Hippocampal formation (tissue), 2 donors: Measurements from ENCODE around the gene TPST2.
A peak's percentile ranks its signal among the peaks of the same experiment; 100 is the strongest.

Source experiments
- DNase-seq, 2 donors: peaks; one replicate each; lab custom pipeline; 2025; lab: John Stamatoyannopoulos, UW

Gene TPST2

GRCh38 chr22:26555478-26555877 is 34.5 kb downstream of the TPST2 start:
- no peak for DNase-seq

- no peak for DNase-seq
Measured at GRCh38 chr22:26554956-26555355, 35.0 kb downstream of the TPST2 start.

- DNase-seq: no peak
Measured at GRCh38 chr22:26553056-26553752, 36.7 kb downstream of the TPST2 start.

- no peak for DNase-seq
Measured at GRCh38 chr22:26552466-26552865, 37.5 kb downstream of the TPST2 start.

GRCh38 chr22:26551568-26551967 is 38.4 kb downstream of the TPST2 start:
- DNase-seq: no peak

- DNase-seq: peak in 1 of 2 donors; percentile 19
Measured at GRCh38 chr22:26550498-26551033, 39.4 kb downstream of the TPST2 start.

- DNase-seq: no peak
Measured at GRCh38 chr22:26549902-26550497, 39.9 kb downstream of the TPST2 start.

GRCh38 chr22:26548984-26549383 is 40.9 kb downstream of the TPST2 start:
- DNase-seq: no peak

- no peak for DNase-seq
Measured at GRCh38 chr22:26548303-26548702, 41.6 kb downstream of the TPST2 start.

GRCh38 chr22:26547837-26548236 is 42.1 kb downstream of the TPST2 start:
- DNase-seq: no peak

GRCh38 chr22:26547426-26547825 is 42.5 kb downstream of the TPST2 start:
- DNase-seq: no peak

GRCh38 chr22:26546282-26546681 is 43.6 kb downstream of the TPST2 start:
- no peak for DNase-seq

- no peak for DNase-seq
Measured at GRCh38 chr22:26545827-26546226, 44.1 kb downstream of the TPST2 start.

GRCh38 chr22:26545385-26545784 is 44.5 kb downstream of the TPST2 start:
- DNase-seq: no peak

GRCh38 chr22:26544489-26544888 is 45.4 kb downstream of the TPST2 start:
- DNase-seq: no peak

GRCh38 chr22:26542831-26543230 is 47.1 kb downstream of the TPST2 start:
- DNase-seq: no peak

GRCh38 chr22:26541167-26541819 is 48.6 kb downstream of the TPST2 start:
- DNase-seq: no peak

GRCh38 chr22:26540119-26540518 is 49.8 kb downstream of the TPST2 start:
- DNase-seq: no peak

GRCh38 chr22:26536762-26537134 is 53.2 kb downstream of the TPST2 start:
- no peak for DNase-seq

GRCh38 chr22:26536056-26536761 is 53.7 kb downstream of the TPST2 start:
- DNase-seq: no peak

- DNase-seq: no peak
Measured at GRCh38 chr22:26535603-26535908, 54.4 kb downstream of the TPST2 start.

GRCh38 chr22:26534874-26535602 is 54.9 kb downstream of the TPST2 start:
- no peak for DNase-seq
